ENCODE results near the gene SLC30A10. TPM values are rescaled to one million over a fixed set of nuclear protein-coding genes. Genes with fewer than 3 reads are reported as not detected.

Gene SLC30A10
- total RNA-seq, 4 donors from 2014 or later, result not detected

- TF ChIP-seq CTCF (IDR thresholded peaks at IDR 0.05; ENCODE audit: low read depth), result no peak
Observed at GRCh38 chr1:219959540-219960203, 31.3 kb upstream of the SLC30A10 start.

GRCh38 chr1:219958875-219959417 lies 30.6 kb upstream of the SLC30A10 start:
- no peak for TF ChIP-seq CTCF (IDR thresholded peaks at IDR 0.05; ENCODE audit: low read depth)

- no peak for TF ChIP-seq CTCF (IDR thresholded peaks at IDR 0.05; ENCODE audit: low read depth)
Observed at GRCh38 chr1:219954736-219955421, 26.5 kb upstream of the SLC30A10 start.

- no peak for TF ChIP-seq CTCF (IDR thresholded peaks at IDR 0.05; ENCODE audit: low read depth)
Observed at GRCh38 chr1:219954052-219954451, 25.7 kb upstream of the SLC30A10 start.

- TF ChIP-seq CTCF (IDR thresholded peaks at IDR 0.05; ENCODE audit: low read depth), result no peak
Observed at GRCh38 chr1:219952361-219952760, 24.0 kb upstream of the SLC30A10 start.

- no peak for TF ChIP-seq CTCF (IDR thresholded peaks at IDR 0.05; ENCODE audit: low read depth)
Observed at GRCh38 chr1:219945795-219946194, 17.4 kb upstream of the SLC30A10 start.
